ENCODE measurements around the gene DDX11.
"Not testable (repeated sequence)": the region's sequence is repeated elsewhere in the genome, so short reads cannot be mapped to it uniquely, and the experiment has no call there.

GRCh38 chr12:31052666-31053439 is 20.8 kb upstream of the DDX11 start:
- not testable (repeated sequence) for TF ChIP-seq CTCF, POLR2A (IDR thresholded peaks at IDR 0.05)
